ENCODE measurements around the gene SCAMP4.
"Not testable (repeated sequence)": the region's sequence is repeated elsewhere in the genome, so short reads cannot be mapped to it uniquely, and the experiment has no call there.

Gene SCAMP4

GRCh38 chr19:1882089-1882785 lies 23.0 kb upstream of the SCAMP4 start:
- Histone ChIP-seq H3K4me3 (ENCODE audit: low read depth, low read length) (no peak overlapping the region), H3K9me3 (ENCODE audit: severe bottlenecking) (no peaks in the 10 kb centered on the region), H3K27ac (no peak overlapping the region), H3K36me3 (no peaks in the 10 kb centered on the region), H3K27me3 (ENCODE audit: insufficient read depth, low read depth, severe bottlenecking) (no peaks in the 10 kb centered on the region)
- TF ChIP-seq CTCF (IDR thresholded peaks at IDR 0.05; ENCODE audit: low read depth, low read length) = no peak
- DNase-seq = no peak

- TF ChIP-seq CTCF (IDR thresholded peaks at IDR 0.05; ENCODE audit: low read depth, low read length) = no peak
- H3K27me3 ChIP-seq (ENCODE audit: insufficient read depth, low read depth, severe bottlenecking) = no peaks in the 10 kb centered on the region
- no peak for DNase-seq
- H3K27ac ChIP-seq = no peak overlapping the region
- H3K9me3 ChIP-seq (ENCODE audit: severe bottlenecking) = no peaks in the 10 kb centered on the region
- H3K4me3 ChIP-seq (ENCODE audit: low read depth, low read length) = no peak overlapping the region
- H3K36me3 ChIP-seq = no peaks in the 10 kb centered on the region
Observed at GRCh38 chr19:1882786-1883692, 22.2 kb upstream of the SCAMP4 start.

- no peak for DNase-seq
- H3K27me3 ChIP-seq (ENCODE audit: insufficient read depth, low read depth, severe bottlenecking) = no peaks in the 10 kb centered on the region
- H3K36me3 ChIP-seq = no peaks in the 10 kb centered on the region
- no peak overlapping the region for H3K4me3 ChIP-seq (ENCODE audit: low read depth, low read length)
- no peaks in the 10 kb centered on the region for H3K9me3 ChIP-seq (ENCODE audit: severe bottlenecking)
- TF ChIP-seq CTCF (IDR thresholded peaks at IDR 0.05; ENCODE audit: low read depth, low read length) = no peak
- no peak overlapping the region for H3K27ac ChIP-seq
Observed at GRCh38 chr19:1883784-1884183, 21.4 kb upstream of the SCAMP4 start.

GRCh38 chr19:1884291-1884718 lies 20.9 kb upstream of the SCAMP4 start:
- Histone ChIP-seq H3K4me3 (ENCODE audit: low read depth, low read length) (peak overlapping the region; percentile 80), H3K36me3 (no peaks in the 10 kb centered on the region), H3K27ac (no peak overlapping the region; the same call in 1 of the 2 replicates), H3K9me3 (ENCODE audit: severe bottlenecking) (no peaks in the 10 kb centered on the region), H3K27me3 (ENCODE audit: insufficient read depth, low read depth, severe bottlenecking) (no peaks in the 10 kb centered on the region)
- DNase-seq = no peak
- no peak for TF ChIP-seq CTCF (IDR thresholded peaks at IDR 0.05; ENCODE audit: low read depth, low read length)

GRCh38 chr19:1884719-1885334 lies 20.4 kb upstream of the SCAMP4 start:
- peak overlapping the region; percentile 80 for H3K4me3 ChIP-seq (ENCODE audit: low read depth, low read length)
- H3K27me3 ChIP-seq (ENCODE audit: insufficient read depth, low read depth, severe bottlenecking) = no peaks in the 10 kb centered on the region
- no peak for DNase-seq
- no peaks in the 10 kb centered on the region for H3K36me3 ChIP-seq
- H3K9me3 ChIP-seq (ENCODE audit: severe bottlenecking) = no peaks in the 10 kb centered on the region
- peak overlapping the region; percentile 46; the same call in 1 of the 2 replicates for H3K27ac ChIP-seq
- no peak for TF ChIP-seq CTCF (IDR thresholded peaks at IDR 0.05; ENCODE audit: low read depth, low read length)

- DNase-seq = peak; percentile 93
- H3K36me3 ChIP-seq; H3K27me3 ChIP-seq (ENCODE audit: insufficient read depth, low read depth, severe bottlenecking); H3K9me3 ChIP-seq (ENCODE audit: severe bottlenecking): not testable (repeated sequence)
- H3K27ac ChIP-seq = peak within 1 kb of the TSS; percentile 46; the same call in 1 of the 2 replicates
- H3K4me3 ChIP-seq (ENCODE audit: low read depth, low read length) = peak within 1 kb of the TSS; percentile 80
Observed at GRCh38 chr19:1885398-1886119, 19.6 kb upstream of the SCAMP4 start, which contains the start of gene ABHD17A. Gene ABHD17A, minus strand, starts transcription at chr19:1885496. Its CDS starts 3,930 bp downstream, at chr19:1881566.

- not testable (repeated sequence) for H3K36me3 ChIP-seq; H3K27me3 ChIP-seq (ENCODE audit: insufficient read depth, low read depth, severe bottlenecking); H3K9me3 ChIP-seq (ENCODE audit: severe bottlenecking); DNase-seq; H3K4me3 ChIP-seq (ENCODE audit: low read depth, low read length); H3K27ac ChIP-seq
Observed at GRCh38 chr19:1886360-1886759, 18.8 kb upstream of the SCAMP4 start.
